Measurements from ENCODE around the gene NUP43.
"Not testable (repeated sequence)": the region's sequence is repeated elsewhere in the genome, so short reads cannot be mapped to it uniquely, and the experiment has no call there.

The NUP43 gene, protein sequence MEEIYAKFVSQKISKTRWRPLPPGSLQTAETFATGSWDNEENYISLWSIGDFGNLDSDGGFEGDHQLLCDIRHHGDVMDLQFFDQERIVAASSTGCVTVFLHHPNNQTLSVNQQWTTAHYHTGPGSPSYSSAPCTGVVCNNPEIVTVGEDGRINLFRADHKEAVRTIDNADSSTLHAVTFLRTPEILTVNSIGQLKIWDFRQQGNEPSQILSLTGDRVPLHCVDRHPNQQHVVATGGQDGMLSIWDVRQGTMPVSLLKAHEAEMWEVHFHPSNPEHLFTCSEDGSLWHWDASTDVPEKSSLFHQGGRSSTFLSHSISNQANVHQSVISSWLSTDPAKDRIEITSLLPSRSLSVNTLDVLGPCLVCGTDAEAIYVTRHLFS

DNA sequence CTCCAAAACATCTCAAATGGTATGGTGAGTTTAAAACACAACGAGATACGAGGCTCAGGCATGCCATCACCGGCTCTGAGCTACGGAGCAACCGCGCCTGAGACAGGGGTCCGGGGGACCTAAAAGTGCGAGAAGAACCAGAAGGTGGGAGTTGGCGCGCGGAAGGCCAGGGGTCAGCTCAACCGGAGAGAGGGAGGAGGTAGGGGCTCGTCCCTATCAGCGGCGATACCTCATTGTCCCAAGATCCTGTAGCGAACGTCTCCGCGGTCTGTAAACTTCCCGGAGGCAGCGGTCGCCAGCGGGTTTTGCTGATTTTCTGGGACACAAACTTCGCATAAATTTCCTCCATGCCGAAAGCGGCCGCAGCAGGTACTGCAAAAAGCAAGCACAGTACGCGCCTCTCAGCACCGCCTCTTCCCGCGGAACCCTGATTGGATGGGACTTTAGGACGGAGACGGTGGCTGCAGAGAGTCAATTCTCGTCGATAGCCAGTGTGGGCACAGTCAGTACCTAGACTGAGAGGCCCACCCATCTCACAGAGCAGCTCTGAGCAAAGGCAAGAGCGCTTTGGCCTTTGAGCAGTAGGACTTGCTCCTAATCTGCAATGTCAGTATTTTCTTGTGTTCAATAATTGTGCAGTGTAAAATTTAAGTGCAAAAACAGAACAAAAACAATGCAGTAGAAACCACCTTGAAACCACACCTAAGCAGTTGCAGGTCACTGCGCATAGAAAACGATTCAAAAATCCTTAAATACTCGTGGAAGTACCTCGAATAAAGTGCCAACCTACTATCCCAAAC is at the start of gene NUP43:
Gene NUP43, minus strand, starts transcription at position 383 of the 800 bp plus-strand sequence. Its CDS starts 34 bp downstream, at position 349.
- peak; percentile 89 for DNase-seq (ENCODE audit: low read depth)

DNA sequence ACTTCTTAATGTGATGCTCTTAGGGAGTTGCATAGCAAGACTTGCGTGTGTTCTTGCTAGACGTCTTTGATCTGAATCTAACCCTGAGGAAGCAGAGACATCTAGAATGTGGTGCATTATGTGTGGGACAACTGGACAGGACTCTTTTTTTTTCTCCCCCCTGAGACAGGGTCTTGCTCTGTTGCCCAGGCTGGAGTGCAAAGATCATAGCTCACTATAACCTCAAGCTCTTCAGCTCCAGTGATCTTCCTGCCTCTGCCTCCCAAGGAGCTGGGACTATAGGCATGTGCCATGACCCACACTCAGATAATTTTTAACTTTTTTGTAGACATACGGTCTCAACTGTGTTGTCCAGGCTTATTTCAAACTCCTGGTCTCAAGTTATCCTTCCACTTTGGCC is 37.2 kb upstream of the NUP43 start:
- no peak for DNase-seq (ENCODE audit: low read depth)

DNA sequence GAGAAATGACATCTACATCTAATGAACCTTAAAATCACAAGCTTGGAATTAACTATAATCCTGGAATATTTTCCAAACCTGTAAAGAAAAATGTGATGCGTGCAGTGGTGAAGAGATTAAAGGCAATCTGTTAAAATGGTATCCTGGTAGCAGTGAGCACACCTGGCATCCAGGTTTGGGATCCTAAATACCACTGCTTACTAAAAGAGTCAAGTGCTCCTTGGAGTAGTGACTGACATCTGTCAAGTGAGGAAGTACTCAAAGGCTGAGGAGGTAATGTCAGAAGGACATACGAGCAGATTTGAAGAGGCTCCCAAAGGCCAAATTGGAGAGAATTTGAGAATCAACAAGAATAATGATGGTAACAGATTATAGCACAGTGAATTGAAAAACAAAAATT is 36.0 kb upstream of the NUP43 start:
- DNase-seq (ENCODE audit: low read depth): no peak

DNA sequence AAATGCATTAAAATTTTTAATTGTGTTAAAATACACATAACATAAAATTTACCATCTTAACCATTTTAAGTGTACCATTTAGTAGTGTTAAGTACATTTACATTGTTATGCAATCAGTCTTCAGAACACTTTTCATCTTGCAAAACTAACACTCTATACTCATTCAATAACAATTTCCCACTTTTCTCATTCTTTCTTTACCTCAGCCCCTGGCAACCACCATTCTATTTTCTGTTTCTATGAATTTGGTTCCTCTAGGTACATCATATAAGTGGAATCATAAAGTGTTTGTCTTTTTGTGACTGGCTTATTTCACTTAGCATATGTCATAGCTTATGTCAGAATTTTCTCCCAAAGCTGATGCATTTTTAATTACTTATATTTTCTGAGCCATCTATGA is 35.4 kb upstream of the NUP43 start:
- no peak for DNase-seq (ENCODE audit: low read depth)

DNA sequence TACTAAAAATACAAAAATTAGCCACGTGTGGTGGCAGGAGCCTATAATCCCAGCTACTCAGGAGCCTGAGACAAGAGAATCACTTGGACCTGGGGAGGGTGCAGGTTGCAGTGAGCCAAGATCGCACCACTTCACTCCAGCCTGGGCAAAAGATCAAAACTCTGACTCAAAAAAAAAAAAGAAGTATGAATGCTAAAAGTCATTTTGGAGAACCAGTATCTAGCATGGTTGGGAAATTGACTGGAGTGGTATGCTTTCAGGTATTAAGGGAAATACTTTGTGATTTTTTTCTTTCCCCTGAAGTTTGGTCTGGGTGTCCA is 33.3 kb upstream of the NUP43 start:
- DNase-seq (ENCODE audit: low read depth): no peak

DNA sequence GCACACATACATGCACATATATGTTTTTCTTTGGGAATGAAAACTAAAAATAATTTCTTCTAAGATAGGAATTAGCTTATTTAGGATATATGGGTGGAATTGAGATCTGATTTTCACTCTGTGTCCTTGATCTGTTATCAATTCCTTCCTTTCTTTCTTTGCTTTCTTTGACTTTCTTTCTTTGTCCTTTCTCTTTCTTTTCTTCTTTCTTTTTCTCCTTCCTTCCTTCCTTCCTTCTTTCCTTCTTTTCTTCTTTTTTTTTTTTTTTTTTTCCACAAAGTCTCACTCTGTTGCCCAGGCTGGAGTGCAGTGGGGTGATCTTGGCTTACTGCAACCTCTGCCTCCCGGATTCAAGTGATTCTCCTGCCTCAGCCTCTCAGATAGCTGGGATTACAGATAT is 31.3 kb upstream of the NUP43 start:
- no peak for DNase-seq (ENCODE audit: low read depth)

DNA sequence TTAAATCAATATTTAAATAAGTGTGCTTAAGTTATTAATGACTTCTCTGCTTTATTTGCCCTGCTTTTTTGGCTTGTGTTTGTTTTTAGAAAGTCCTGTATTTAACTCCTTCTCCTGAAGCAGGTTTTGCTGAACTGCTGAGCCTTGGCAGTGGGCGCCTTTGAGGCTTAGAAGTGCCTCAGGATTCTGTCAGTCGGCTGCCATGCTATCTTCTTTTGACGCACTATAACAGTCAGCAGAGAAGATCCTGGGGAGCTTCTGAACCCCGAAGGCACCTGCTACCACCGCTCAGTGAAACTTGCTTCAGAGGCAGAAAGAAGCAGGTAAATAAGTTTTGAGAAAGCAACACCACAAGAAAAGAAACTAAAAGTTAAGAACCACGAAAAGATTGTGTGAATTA is 25.6 kb upstream of the NUP43 start:
- no peak for DNase-seq (ENCODE audit: low read depth)

DNA sequence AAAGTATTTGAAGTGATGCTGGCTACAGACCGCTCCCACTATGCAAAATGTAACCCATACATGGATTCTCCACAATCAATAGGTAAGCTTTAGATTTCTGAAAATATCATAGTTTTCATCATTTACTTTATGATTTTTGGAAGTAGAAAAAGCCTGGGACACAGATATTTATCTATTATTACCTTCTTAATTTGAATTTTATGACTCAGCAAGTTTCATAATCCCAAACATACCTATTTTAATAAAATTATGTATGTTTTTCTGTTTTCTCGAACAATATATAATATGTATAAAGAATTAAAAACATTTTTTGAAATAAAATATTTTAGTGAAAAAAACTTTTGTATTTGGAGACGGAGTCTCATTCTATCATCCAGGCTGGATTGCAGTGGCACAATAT is 24.9 kb upstream of the NUP43 start:
- DNase-seq (ENCODE audit: low read depth): no peak

DNA sequence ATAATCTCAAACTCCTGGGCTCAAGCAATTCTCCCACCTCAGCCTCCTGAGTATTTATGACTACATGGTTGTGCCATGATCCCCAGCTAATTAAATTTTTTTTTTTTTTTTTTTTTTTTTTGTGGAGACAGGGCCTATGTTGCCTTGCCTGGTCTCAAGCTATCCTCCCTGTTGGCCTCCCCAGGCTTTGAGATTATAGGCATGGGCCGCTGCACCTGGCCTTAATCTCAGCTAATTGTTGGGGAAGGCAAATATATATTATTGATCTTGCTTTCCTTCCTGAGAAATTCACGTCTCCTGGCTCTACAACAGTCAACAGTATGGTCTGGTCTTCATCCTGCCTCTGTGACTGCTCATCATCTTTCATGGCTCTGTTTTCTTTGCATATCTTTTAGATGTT is 23.3 kb upstream of the NUP43 start:
- no peak for DNase-seq (ENCODE audit: low read depth)

DNA sequence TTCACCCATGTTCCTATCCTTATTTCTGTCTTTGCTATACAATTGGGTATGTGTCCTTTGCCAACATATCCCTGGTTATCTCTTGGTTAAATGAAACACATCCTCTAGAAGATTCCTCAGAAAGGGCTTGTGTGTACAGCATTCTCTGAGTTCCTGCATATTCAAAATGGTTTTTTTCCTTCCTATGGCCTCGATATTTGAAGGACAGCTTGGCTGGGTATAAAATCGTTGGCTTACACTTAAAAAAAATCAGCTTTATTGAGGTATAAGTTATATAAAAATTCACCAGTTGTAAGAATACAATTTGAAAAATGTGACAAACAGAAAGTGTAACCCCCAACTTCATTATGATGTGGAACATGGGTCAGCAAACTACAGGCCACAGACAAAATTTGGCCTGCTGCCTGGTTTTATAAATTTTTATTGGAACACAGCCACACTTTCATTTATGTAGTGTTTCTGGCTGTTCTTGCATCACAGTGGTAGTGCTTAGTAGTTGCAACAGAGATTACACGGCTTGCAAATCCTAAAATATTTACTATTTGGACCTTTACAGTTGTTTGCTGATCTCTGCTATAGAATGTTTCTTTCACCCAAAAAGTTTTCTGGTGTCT is 19.9 kb upstream of the NUP43 start:
- DNase-seq (ENCODE audit: low read depth): no peak

DNA sequence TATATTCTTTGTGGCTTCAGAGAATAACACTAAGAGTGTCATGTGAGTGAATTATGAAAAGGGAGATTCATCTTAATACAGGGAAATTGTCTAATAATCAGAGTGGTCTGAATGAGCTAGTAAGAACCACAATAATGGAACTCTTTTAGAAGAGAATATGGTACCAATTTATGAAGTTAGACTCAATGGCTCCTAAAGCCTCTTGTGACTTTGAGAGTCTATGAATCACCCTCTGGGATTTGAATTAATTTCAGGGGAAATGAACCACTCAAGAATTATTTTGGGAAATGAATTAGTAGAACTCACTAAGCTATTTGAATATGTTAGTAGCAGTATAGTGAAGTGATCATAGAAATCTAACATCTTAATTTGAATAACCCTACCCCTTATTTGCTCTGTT is 17.5 kb upstream of the NUP43 start:
- no peak for DNase-seq (ENCODE audit: low read depth)

DNA sequence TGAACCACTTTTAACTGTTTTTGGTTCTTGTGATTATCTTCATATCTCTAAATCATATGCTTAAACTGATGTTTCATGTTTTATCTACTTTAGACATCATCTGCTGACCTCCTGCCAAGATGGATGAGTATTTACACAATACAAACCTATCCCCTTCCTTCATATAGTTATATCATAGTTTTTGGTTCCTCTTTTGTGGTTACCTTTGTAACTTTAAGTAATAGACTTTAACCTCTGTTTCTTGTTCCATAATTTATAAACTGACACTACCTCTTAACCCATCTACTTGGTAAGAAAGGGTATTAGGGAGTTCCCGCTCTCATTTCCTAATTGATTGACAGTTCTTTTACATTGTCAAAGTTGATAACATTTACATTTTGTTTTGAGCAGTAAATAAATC is 15.1 kb upstream of the NUP43 start:
- DNase-seq (ENCODE audit: low read depth): no peak

DNA sequence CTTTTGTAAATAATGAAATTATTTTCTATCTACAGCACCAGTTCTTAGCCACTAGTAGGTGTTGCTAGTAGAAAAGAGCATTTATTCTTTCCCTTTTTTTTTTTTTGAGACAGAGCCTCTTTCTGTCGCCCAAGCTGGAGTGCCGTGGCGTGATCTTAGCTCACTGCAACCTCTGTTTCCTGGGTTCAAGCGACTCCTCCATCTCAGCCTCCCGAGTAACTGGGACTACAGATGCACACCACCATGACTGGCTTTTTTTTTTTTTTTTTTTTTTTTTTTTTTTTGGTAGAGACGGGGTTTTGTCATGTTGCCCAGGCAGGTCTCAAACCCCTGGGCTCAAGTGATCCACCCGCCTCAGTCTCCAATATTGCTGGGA is 9.9 kb upstream of the NUP43 start:
- DNase-seq (ENCODE audit: low read depth): no peak

DNA sequence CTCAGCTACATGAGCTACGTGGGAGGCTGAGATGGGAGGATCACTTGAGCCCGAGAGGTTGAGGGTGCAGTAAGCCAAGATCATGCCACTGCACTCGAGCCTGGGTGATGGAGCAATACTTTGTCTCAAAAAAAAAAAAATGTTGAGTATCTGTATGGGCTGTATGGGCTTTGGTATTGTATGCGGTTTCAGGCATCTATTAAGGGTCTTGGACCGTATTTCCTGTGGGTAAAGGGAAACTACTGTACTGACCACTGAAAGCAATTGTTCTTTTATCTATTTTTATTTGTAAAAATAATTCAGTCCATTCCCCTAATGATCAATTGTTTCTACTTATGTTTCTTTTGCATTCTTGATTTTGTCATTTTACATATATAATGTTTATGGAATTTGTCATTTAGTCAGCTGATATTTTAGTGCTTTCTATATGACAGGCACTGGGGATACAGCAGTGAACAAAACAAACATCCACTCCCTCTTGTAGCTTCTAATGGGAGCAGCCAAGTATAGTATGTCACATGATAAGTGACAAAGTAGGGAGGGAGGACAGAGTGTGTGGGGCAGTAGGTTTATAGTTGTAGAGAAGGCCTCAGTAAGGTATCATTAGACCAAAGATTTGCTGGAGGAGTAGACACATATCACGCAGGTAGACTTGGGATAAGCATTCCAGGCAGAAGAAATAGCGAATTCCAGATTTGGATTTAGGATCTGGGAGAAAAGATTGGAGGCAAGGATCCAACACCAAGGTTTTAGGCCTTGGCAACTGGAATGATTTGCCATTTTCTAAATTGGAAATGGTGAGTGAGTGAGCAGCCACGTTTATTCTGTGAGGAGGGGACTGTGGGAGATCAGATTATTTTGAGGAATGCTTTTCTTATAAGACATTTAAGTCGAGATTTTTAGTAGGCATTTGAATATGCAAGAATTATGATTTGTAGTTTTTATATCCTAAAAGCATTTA is 9.3 kb upstream of the NUP43 start:
- no peak for DNase-seq (ENCODE audit: low read depth)

DNA sequence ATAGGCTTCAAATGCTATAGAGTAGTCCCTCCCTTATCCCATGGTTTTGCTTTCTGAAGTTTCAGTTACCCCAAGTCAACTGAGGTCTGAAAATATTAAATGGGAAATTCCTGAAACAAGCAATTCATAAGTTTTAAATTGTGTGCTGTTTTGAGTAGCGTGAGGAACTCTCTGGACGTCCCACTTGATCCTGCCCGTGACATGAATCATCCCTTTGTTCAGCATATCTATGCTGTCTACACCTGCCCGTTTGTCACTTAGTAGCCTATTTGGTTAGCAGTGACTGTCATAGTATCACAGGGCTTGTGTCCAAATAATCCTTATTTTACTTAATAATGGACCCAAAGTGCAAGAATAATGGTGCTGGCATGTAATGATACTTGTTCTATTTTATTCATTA is 8.2 kb upstream of the NUP43 start:
- DNase-seq (ENCODE audit: low read depth): no peak

DNA sequence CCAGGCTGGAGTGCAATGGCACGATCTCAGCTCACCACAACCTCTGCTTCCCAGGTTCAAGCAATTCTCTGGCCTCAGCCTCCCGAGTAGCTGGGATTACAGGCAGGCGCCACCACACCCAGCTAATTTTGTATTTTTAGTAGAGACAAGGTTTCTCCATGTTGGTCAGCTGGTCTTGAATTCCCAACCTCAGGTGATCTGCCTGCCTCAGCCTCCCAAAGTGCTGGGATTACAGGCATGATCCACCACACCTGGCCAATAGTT is 7.0 kb upstream of the NUP43 start:
- not testable (repeated sequence) for DNase-seq (ENCODE audit: low read depth)

DNA sequence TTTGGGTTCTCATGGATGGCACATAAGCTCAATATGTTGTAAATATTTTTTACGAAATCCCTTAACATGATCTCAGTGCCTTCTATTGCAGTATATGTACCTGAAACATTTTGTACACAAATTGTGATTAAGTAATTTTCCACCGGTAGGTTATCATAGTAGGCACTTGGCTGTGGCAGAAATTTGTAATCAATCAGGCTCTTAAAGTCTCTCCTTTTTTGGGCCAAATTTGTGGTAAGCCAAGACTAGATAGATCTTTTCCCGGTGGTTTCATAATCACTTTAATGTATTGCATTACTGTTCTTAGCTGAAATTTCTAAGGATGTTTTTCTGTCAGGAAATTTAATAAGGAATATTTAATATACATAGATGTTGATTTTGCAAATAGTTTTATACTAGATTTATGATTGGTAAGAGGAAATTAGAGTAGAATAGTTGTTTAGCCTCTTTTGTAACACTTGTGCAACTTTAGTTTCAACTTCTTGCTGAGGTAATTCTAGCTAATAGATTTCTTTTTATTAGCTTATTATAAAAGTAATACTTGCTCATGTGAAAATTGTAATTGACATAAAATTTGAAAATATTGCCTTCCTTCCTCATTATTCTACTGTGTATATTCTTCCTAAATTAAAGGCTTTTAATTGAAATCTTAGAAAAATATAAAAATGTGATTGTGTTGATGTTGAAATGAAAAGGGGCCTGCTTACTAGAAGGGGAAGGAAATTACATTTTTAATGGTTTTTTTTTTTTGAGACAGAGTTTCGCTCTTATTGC is 6.5 kb upstream of the NUP43 start:
- no peak for DNase-seq (ENCODE audit: low read depth)

DNA sequence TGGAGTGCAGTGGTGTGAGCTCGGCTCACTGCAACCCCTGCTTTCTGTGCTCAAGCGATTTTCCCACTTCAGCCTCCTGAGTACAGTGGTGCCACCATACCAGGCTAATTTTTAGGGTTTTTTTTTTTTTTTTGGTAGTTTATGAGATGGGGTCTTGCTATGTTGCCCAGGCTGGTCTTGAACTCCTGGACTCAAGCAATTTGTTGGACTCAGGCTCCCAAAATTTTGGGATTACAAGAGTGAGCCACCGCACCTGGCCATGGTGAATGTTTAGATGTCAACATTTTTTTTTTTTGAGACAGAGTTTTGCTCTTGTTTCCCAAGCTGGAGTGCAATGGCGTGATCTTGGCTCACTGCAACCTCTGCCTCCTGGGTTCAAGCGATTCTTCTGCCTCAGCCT is 5.6 kb upstream of the NUP43 start:
- DNase-seq (ENCODE audit: low read depth): not testable (repeated sequence)

DNA sequence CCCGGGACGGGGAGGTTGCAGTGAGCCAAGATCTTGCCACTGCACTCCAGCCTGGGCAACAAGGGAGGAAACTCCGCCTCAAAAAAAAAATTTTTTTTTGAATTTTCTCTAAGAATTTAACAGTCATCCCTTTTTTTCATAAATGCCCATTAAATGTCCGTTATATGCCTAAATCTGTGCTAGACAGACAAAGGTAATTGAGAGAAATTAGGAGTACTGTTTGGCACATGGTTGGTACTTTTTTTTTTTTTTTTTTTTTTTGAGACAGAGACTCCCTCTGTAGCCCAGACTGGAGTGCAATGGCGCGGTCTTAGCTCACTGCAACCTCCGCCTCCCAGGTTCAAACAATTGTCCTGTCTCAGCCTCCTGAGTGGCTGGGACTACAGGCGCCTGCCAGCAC is 4.9 kb upstream of the NUP43 start:
- no peak for DNase-seq (ENCODE audit: low read depth)

DNA sequence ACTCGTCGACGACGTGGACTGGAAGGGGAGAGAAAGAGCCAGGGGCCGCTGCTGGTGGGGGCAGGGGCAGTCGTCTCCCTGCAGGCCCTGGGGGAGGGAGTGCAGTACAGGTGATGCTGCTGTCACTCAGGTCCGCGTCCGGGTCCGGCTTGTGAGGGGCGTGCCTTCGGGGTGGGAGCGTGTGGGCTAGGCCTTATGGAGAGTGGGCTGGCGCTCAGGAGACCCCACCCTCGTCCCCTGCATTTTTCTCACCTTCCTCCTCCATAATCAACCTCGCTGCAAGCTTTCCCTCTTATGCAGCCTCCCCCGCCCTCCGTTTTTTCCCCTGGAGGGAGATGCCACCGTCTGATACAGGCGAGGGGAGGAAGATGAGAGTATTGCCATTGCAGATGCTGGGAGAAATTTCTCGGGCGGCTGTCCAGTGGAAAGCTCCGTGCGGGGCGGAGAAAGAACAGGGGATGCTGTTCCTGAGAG is 3.8 kb upstream of the NUP43 start:
- DNase-seq (ENCODE audit: low read depth): peak; percentile 4

DNA sequence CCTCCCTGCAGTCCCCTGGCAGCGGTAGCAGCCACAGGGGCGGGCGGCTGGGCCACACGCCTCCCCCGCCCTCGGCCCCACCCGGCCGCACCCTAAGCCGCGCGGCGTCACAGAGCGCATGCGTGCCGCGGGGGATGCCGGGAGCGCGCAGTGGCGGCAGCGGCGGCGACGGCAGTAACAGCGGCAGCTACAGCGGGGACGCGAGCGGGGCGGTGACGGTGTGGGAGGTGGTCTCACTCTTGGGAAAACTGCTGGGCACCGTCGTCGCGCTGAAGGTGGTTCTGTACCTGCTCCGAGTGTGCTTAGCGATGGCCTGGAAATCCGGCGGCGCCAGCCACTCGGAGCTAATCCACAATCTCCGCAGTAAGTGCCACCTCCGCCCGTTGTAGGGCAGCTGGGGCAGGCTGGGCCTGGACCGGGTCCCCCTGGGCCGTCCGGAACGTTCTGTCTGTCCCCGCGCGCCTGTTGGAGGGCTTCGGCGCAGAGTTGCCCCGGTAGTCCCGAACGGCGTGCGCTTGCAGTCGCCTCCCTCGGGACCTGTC is 3.3 kb upstream of the NUP43 start, which contains the start of gene PCMT1:
Gene PCMT1, plus strand, starts transcription at position 148 of the 542 bp plus-strand sequence. Its CDS starts 161 bp downstream, at position 309.
- peak; percentile 73 for DNase-seq (ENCODE audit: low read depth)

Data from stimulated activated CD8-positive, alpha-beta memory T cell treated with anti-CD3 and anti-CD28 coated beads, Interleukin-15, amount 100 ng/mL, for 1 hour (primary cell).